Smooth muscle cell of the coronary artery (primary cell): ENCODE results near the gene BEST4. TPM values are rescaled to one million over a fixed set of nuclear protein-coding genes. Genes with fewer than 3 reads are reported as not detected.

Source experiments
- total RNA-seq: library from RNA; depleted of rRNA; stranded (reverse); fragments of >200 nt; gene quantifications from 2 replicates; pipeline ENCODE4 v1.2.3, GENCODE V29; 2014; ENCODE audit warnings: low replicate concordance

The BEST4 gene
- 0.08 TPM in 1 of 2 replicates, not detected in the other for total RNA-seq

DNA sequence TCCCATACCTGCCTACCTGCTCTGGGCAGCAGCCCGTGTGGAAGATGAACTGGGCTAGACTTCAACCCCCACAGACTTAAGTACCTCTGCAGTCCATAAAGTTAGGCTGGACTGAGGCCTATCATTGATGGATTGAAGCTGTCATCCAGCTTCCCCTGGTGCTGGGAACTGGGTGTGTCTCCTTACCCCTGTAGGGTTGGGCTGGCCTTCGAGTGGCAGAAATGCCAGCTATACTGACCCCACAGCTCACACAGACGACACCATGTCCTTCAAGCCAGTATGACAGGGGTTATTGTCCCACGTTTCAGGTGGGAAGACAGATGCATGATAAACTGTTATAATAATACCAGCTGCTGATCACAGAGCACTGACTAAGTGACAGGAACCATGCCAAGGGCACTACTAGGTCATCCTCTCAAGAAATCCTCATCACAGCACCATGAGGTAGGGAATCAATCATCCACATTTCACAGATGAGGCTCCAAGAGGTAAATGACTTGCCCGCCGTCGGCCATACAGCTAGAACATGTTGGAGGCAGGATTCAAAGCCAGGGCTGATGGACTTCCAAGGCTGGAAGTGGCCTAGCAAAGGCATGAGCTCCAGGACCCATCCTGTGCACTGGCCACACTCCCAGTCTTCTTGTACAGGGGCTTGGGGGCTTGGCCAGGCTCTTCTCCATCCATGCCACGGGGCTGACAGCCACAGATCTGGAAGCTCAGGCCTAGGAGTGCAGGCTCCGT lies at the start of gene BEST4:
Gene BEST4, minus strand, starts transcription at position 51 of the 741 bp plus-strand sequence. CDS start 465 bp downstream, outside the sequence.

GRCh38 chr1:44808063-44808937 lies 20.3 kb upstream of the BEST4 start, which contains the start of gene BTBD19:
Gene BTBD19, plus strand, starts transcription at chr1:44808523. Its CDS starts 298 bp downstream, at chr1:44808821.

GRCh38 chr1:44806704-44807363 lies 18.9 kb upstream of the BEST4 start, which contains the start of gene DYNLT4:
Gene DYNLT4, minus strand, starts transcription at chr1:44807351. Its CDS starts 683 bp downstream, at chr1:44806668.

GRCh38 chr1:44799770-44800584 lies 12.0 kb upstream of the BEST4 start, which contains the start of gene PLK3:
Gene PLK3, plus strand, starts transcription at chr1:44800377. Its CDS starts 87 bp downstream, at chr1:44800464.

DNA sequence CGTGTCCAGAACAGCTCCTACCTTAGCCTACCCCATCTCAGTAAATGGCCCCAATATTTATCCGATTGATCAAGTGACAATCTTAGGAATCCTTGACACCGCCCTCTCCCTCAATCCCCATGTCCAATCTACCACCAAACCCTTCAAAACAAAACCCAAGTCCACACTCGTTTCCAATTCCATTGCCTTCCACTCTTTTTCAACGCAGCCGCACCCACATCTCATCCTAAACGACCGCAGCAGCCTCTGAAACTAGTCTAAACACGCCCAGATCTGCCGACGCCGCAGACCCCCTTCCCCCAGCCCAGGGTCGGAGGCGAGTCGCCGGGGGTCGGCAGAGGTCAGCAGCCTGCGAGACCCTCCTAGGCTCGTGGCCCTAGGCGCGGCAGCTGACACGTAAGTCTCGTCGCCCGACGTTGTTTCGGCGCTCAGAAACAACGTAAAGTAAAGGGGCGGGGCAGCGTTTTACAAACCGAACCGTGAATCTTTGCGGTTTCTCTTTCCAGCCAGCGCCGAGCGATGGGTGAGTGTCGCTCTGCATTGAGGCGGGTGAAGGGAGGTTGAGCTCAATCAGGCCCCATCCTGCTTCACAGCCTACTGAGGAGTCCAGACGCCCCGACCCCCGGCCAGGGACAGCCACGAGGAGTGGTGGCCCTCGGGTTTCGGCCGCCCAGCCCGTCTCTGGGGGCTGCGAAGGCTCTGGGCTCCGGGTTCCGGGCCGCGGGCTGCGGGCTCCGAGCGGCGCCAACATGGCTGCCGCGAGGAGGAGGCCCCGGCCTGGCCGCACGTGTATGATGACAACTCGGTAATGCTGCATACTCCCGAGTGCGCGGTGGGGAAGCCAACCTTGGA lies 12.7 kb downstream of the BEST4 start, which contains the start of gene RPS8:
Gene RPS8, plus strand, starts transcription at position 463 of the 852 bp plus-strand sequence. Its CDS starts 57 bp downstream, at position 520.

GRCh38 chr1:44739307-44740178 lies 48.4 kb downstream of the BEST4 start, which contains the start of gene KIF2C:
Gene KIF2C, plus strand, starts transcription at chr1:44739837. Its CDS starts 96 bp downstream, at chr1:44739933.

Other genes starting within 250 kb of the BEST4 start
- gene TMEM53, start 113.7 kb downstream of the BEST4 start, total RNA-seq: 3.4 and 5.0 TPM in 2 replicates
- gene ARMH1, start 113.5 kb downstream of the BEST4 start, total RNA-seq: 0.60 and 3.5 TPM in 2 replicates
- gene RNU5D-1, start 57.0 kb downstream of the BEST4 start, total RNA-seq: not detected in 2 replicates
- 1.8 and 10.5 TPM in 2 replicates for gene KIF2C, start 48.3 kb downstream of the BEST4 start, total RNA-seq
- gene RPS8, start 12.6 kb downstream of the BEST4 start, total RNA-seq: 1,788 and 2,125 TPM in 2 replicates
- gene PLK3, start 12.2 kb upstream of the BEST4 start, total RNA-seq: 14.0 and 43.7 TPM in 2 replicates
- gene DYNLT4, start 19.2 kb upstream of the BEST4 start, total RNA-seq: 0.45 TPM in 1 of 2 replicates, not detected in the other
- gene BTBD19, start 20.4 kb upstream of the BEST4 start, total RNA-seq: 4.7 and 7.5 TPM in 2 replicates
- 0.38 TPM in 1 of 2 replicates, not detected in the other for gene PTCH2, start 55.1 kb upstream of the BEST4 start, total RNA-seq
- gene EIF2B3, start 198.4 kb upstream of the BEST4 start, total RNA-seq: 45.2 and 73.2 TPM in 2 replicates
- gene HECTD3, start 223.2 kb upstream of the BEST4 start, total RNA-seq: 17.4 and 25.6 TPM in 2 replicates
- gene UROD, start 224.1 kb upstream of the BEST4 start, total RNA-seq: 182 and 313 TPM in 2 replicates